ENCODE data around the gene DEK.
"Not testable (repeated sequence)": the region's sequence is repeated elsewhere in the genome, so short reads cannot be mapped to it uniquely, and the experiment has no call there.

Gene DEK

GRCh38 chr6:18240230-18240629 is 24.1 kb downstream of the DEK start:
- no peak for DNase-seq (ENCODE audit: low spot score)

- no peak for DNase-seq (ENCODE audit: low spot score)
These were observed 27.2 kb downstream of the DEK start for GRCh38 chr6:18237167-18237566.

GRCh38 chr6:18235524-18235923 is 28.8 kb downstream of the DEK start:
- DNase-seq (ENCODE audit: low spot score): no peak

- no peak for DNase-seq (ENCODE audit: low spot score)
These were observed 29.8 kb downstream of the DEK start for GRCh38 chr6:18234564-18234963.

- DNase-seq (ENCODE audit: low spot score): not testable (repeated sequence)
These were observed 30.6 kb downstream of the DEK start for GRCh38 chr6:18233770-18234169.

- not testable (repeated sequence) for DNase-seq (ENCODE audit: low spot score)
These were observed 32.5 kb downstream of the DEK start for GRCh38 chr6:18231856-18232255.

- DNase-seq (ENCODE audit: low spot score): not testable (repeated sequence)
These were observed 35.7 kb downstream of the DEK start for GRCh38 chr6:18228590-18228989.

GRCh38 chr6:18227166-18227565 is 37.2 kb downstream of the DEK start:
- DNase-seq (ENCODE audit: low spot score): not testable (repeated sequence)

GRCh38 chr6:18226451-18227105 is 37.8 kb downstream of the DEK start:
- peak; percentile 41 for DNase-seq (ENCODE audit: low spot score)

- DNase-seq (ENCODE audit: low spot score): no peak
These were observed 43.1 kb downstream of the DEK start for GRCh38 chr6:18221288-18221615.

- no peak for DNase-seq (ENCODE audit: low spot score)
These were observed 44.7 kb downstream of the DEK start for GRCh38 chr6:18219591-18219990.

- no peak for DNase-seq (ENCODE audit: low spot score)
These were observed 46.1 kb downstream of the DEK start for GRCh38 chr6:18218233-18218632.

GRCh38 chr6:18216411-18216810 is 47.9 kb downstream of the DEK start:
- DNase-seq (ENCODE audit: low spot score): peak; percentile 19

- DNase-seq (ENCODE audit: low spot score): no peak
These were observed 48.9 kb downstream of the DEK start for GRCh38 chr6:18215436-18215835.

- no peak for DNase-seq (ENCODE audit: low spot score)
These were observed 50.3 kb downstream of the DEK start for GRCh38 chr6:18214003-18214402.

GRCh38 chr6:18213439-18213838 is 50.9 kb downstream of the DEK start:
- DNase-seq (ENCODE audit: low spot score): no peak

- no peak for DNase-seq (ENCODE audit: low spot score)
These were observed 52.1 kb downstream of the DEK start for GRCh38 chr6:18212231-18212630.

GRCh38 chr6:18211338-18211737 is 53.0 kb downstream of the DEK start:
- no peak for DNase-seq (ENCODE audit: low spot score)

- DNase-seq (ENCODE audit: low spot score): no peak
These were observed 53.6 kb downstream of the DEK start for GRCh38 chr6:18210707-18211106.

- DNase-seq (ENCODE audit: low spot score): no peak
These were observed 54.7 kb downstream of the DEK start for GRCh38 chr6:18209539-18210197.

- DNase-seq (ENCODE audit: low spot score): not testable (repeated sequence)
These were observed 55.6 kb downstream of the DEK start for GRCh38 chr6:18208778-18209177.

- no peak for DNase-seq (ENCODE audit: low spot score)
These were observed 56.4 kb downstream of the DEK start for GRCh38 chr6:18207949-18208348.

- DNase-seq (ENCODE audit: low spot score): no peak
These were observed 56.9 kb downstream of the DEK start for GRCh38 chr6:18207438-18207837.

GRCh38 chr6:18206591-18206990 is 57.7 kb downstream of the DEK start:
- DNase-seq (ENCODE audit: low spot score): no peak

Measured in AG08395 (cell line).